ENCODE measurements around the gene MYBPC2. TPM values are rescaled to one million over a fixed set of nuclear protein-coding genes. Genes with fewer than 3 reads are reported as not detected.

Gene MYBPC2
- total and polyA plus RNA-seq, 2 experiments from 2014 or later = not detected

DNA sequence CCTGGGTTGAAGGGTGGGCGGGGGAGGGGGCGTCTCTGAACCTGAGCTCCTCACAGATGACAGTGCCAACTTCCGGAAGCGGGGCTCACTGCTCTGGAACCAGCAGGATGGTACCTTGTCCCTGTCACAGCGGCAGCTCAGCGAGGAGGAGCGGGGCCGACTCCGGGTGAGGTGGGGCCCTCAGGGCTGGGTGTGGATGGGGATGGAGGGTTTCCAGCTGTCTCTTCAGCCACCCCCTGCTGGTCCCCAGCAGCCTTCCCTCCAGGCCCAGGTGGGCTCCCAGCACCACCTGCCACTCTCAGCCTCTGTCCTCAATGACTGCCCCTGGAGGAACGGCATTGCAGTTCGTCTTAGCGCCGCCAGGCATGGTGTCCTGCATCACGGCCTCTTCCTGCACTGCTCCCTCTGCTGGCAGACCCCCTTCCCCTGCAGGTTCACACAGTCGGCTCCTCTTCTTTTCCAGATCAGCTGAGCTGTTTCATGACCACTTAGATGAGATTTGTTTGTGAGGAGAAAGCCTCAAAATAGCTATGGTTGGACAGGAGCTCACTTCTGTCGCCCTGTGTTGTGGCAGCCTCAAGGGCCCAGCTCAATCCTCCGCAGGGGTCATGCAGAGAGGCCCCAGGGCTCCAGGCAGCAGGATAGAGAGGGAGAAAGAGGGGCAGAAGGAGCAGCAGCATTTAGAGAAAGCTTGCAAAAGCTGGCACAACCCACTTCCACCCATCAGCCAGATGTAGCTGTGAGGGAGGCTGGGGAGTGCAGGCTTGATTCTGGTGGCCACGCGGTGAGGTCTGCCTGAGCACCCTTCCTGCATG is 46.4 kb downstream of the MYBPC2 start:
- in situ Hi-C loops (cut with MboI) = no loop called here
- Histone ChIP-seq H2AFZ (no peak overlapping the region), H3K9me2 (ENCODE audit: insufficient read depth) (no peaks in the 10 kb centered on the region), H3K27me3 (replicated peaks; ENCODE audit: insufficient read depth) (no peaks in the 10 kb centered on the region), H3K4me1 (ENCODE audit: insufficient read depth) (no peaks in the 10 kb centered on the region), H3F3A (ENCODE audit: insufficient read depth) (no peaks in the 10 kb centered on the region), H3K9ac (no peak overlapping the region), H3K36me3 (ENCODE audit: low read depth) (no peaks in the 10 kb centered on the region), H3K79me2 (ENCODE audit: insufficient read depth) (no peaks in the 10 kb centered on the region), H3K9me3 (ENCODE audit: low read depth) (no peaks in the 10 kb centered on the region), H3K4me3 (no peak overlapping the region), H4K20me1 (ENCODE audit: insufficient read depth) (no peaks in the 10 kb centered on the region), H3K4me2 (ENCODE audit: unreplicated experiment) (no peak overlapping the region), H3K27ac (no peak overlapping the region)
- DNase-seq = peak; percentile 57
- WGBS, 2 experiments (ENCODE audit: low coverage in 1 of 2, low lambda C conversion rate in 2 of 2, missing lambda C conversion rate in 2 of 2) = 67 to 76% methylated on average over 18 to 19 of the region's 19 CpGs
- TF ChIP-seq EZH2 (IDR thresholded peaks at IDR 0.05; ENCODE audit: insufficient read depth, poor library complexity, severe bottlenecking) (no peak), EZH2phosphoT487 (IDR thresholded peaks at IDR 0.05; ENCODE audit: insufficient read depth, low read depth) (no peak)

- no peaks in the 10 kb centered on the region for H3K4me1 ChIP-seq (ENCODE audit: insufficient read depth)
- in situ Hi-C loops (cut with MboI) = no loop called here
- H4K20me1 ChIP-seq (ENCODE audit: insufficient read depth) = no peaks in the 10 kb centered on the region
- no peaks in the 10 kb centered on the region for H3K9me3 ChIP-seq (ENCODE audit: low read depth)
- H3K27me3 ChIP-seq (replicated peaks; ENCODE audit: insufficient read depth) = no peaks in the 10 kb centered on the region
- H2AFZ ChIP-seq = no peak overlapping the region
- H3K4me2 ChIP-seq (ENCODE audit: unreplicated experiment) = no peak overlapping the region
- H3F3A ChIP-seq (ENCODE audit: insufficient read depth) = no peaks in the 10 kb centered on the region
- no peak overlapping the region for H3K4me3 ChIP-seq
- 79 to 84% methylated on average over 12 to 16 of the region's 16 CpGs for WGBS, 2 experiments (ENCODE audit: low coverage in 1 of 2, low lambda C conversion rate in 2 of 2, missing lambda C conversion rate in 2 of 2)
- no peak for TF ChIP-seq EZH2 (IDR thresholded peaks at IDR 0.05; ENCODE audit: insufficient read depth, poor library complexity, severe bottlenecking)
- TF ChIP-seq EZH2phosphoT487 (IDR thresholded peaks at IDR 0.05; ENCODE audit: insufficient read depth, low read depth) = no peak
- H3K27ac ChIP-seq = no peak overlapping the region
- H3K79me2 ChIP-seq (ENCODE audit: insufficient read depth) = no peaks in the 10 kb centered on the region
- no peaks in the 10 kb centered on the region for H3K9me2 ChIP-seq (ENCODE audit: insufficient read depth)
- H3K36me3 ChIP-seq (ENCODE audit: low read depth) = no peaks in the 10 kb centered on the region
- no peak overlapping the region for H3K9ac ChIP-seq
- DNase-seq = no peak
Observed at GRCh38 chr19:50479761-50480251, 47.1 kb downstream of the MYBPC2 start.

DNA sequence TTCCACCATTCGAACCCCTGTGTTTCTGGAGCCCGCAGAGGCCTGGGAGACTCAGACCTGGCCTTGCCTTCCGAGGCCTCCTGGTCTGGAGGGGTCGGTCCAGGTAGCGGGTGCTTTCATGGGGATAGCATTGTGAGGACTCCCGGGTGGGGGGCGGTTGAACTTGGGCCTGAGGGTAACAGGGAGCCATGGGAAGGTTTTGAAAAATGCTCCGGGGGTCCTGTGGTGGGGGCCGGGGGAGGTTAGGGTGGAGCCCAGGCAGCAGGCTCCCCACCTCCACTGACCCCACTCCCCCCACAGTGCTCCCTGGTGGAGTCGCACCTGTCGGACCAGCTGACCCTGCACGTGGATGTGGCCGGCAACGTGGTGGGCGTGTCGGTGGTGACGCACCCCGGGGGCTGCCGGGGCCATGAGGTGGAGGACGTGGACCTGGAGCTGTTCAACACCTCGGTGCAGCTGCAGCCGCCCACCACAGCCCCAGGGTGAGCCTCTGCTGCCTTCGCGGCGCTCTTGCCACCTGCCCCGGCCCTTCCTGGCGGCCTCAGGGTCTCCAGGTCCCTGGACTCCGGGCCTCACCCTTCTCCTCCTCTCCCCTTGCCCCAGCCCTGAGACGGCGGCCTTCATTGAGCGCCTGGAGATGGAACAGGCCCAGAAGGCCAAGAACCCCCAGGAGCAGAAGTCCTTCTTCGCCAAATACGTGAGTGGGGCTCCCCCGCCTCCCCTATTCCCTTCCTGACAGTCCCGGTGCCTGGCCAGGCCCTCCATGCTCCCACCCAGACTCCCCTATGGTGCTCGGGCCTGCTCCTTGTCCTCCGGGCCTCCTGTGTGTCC is 47.8 kb downstream of the MYBPC2 start:
- Histone ChIP-seq H3K27ac (no peak overlapping the region), H3F3A (ENCODE audit: insufficient read depth) (no peaks in the 10 kb centered on the region), H3K4me3 (no peak overlapping the region), H3K79me2 (ENCODE audit: insufficient read depth) (no peaks in the 10 kb centered on the region), H3K27me3 (replicated peaks; ENCODE audit: insufficient read depth) (no peaks in the 10 kb centered on the region), H3K9ac (no peak overlapping the region), H3K9me2 (ENCODE audit: insufficient read depth) (no peaks in the 10 kb centered on the region), H3K4me2 (ENCODE audit: unreplicated experiment) (no peak overlapping the region), H4K20me1 (ENCODE audit: insufficient read depth) (no peaks in the 10 kb centered on the region), H2AFZ (no peak overlapping the region), H3K9me3 (ENCODE audit: low read depth) (no peaks in the 10 kb centered on the region), H3K36me3 (ENCODE audit: low read depth) (no peaks in the 10 kb centered on the region), H3K4me1 (ENCODE audit: insufficient read depth) (no peaks in the 10 kb centered on the region)
- DNase-seq = no peak
- whole genome bisulfite sequencing, 2 experiments (ENCODE audit: low coverage in 1 of 2, low lambda C conversion rate in 2 of 2, missing lambda C conversion rate in 2 of 2) = 80 to 88% methylated on average over 27 to 35 of the region's 37 CpGs
- TF ChIP-seq EZH2 (IDR thresholded peaks at IDR 0.05; ENCODE audit: insufficient read depth, poor library complexity, severe bottlenecking) (no peak), EZH2phosphoT487 (IDR thresholded peaks at IDR 0.05; ENCODE audit: insufficient read depth, low read depth) (no peak)
- in situ Hi-C loops (cut with MboI) = no loop called here

DNA sequence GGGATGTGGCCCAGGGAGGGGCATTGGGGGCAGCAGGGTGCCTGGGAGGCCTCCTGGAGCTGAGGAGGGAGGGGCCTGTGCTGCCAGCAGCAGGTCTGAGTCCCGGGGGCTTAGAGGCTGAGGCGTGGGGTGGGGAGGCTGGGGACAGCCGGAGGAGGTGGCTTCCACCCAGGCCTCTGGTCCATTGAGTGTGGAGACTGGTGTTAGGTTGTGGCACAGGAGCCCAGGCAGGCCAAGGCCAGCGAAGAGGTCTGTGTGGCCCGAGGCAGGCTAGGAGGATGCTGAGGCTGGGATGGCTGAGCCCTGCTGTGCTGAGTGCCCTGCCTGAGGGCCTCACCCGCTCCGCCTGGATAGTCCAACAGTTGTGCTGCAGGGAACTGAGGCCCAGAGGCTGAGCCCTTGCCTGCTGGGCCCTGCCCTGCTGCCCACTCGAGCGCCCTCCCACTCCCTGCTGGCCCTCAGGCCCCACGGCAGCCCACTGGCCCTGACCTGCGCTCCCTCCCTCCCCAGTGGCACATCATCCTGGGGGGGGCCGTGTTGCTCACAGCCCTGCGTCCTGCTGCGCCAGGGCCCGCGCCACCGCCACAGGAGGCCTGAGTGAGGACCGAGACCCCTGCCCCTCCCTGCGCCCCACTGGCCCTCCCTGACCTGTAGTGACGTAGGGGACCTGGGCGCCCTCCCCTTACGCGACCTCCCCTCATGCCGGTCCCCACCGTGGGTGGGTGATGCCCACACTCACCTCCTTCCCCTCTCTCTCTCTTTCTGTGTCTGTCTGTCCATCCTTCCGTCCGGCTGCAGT is 48.9 kb downstream of the MYBPC2 start:
- in situ Hi-C loops (cut with MboI) = no loop called here
- WGBS, 2 experiments (ENCODE audit: low coverage in 1 of 2, low lambda C conversion rate in 2 of 2, missing lambda C conversion rate in 2 of 2) = 80 to 92% methylated on average over 22 to 25 of the region's 27 CpGs
- H3F3A ChIP-seq (ENCODE audit: insufficient read depth) = no peaks in the 10 kb centered on the region

More for the DNA sequence above, 48.9 kb downstream of the MYBPC2 start:
- TF ChIP-seq EZH2 (IDR thresholded peaks at IDR 0.05; ENCODE audit: insufficient read depth, poor library complexity, severe bottlenecking) = no peak
- no peak for TF ChIP-seq EZH2phosphoT487 (IDR thresholded peaks at IDR 0.05; ENCODE audit: insufficient read depth, low read depth)
- H3K9ac ChIP-seq = no peak overlapping the region
- H3K36me3 ChIP-seq (ENCODE audit: low read depth) = no peaks in the 10 kb centered on the region
- H2AFZ ChIP-seq = no peak overlapping the region
- no peak overlapping the region for H3K27ac ChIP-seq
- no peaks in the 10 kb centered on the region for H3K4me1 ChIP-seq (ENCODE audit: insufficient read depth)
- H3K27me3 ChIP-seq (replicated peaks; ENCODE audit: insufficient read depth) = 0 out of 2 replicates have a peak, but pooled peaks cover 2% of the 10 kb centered on the region
- H3K4me2 ChIP-seq (ENCODE audit: unreplicated experiment) = no peak overlapping the region
- no peak overlapping the region for H3K4me3 ChIP-seq
- no peaks in the 10 kb centered on the region for H3K9me2 ChIP-seq (ENCODE audit: insufficient read depth)
- no peak for DNase-seq
- H3K9me3 ChIP-seq (ENCODE audit: low read depth) = no peaks in the 10 kb centered on the region
- H3K79me2 ChIP-seq (ENCODE audit: insufficient read depth) = no peaks in the 10 kb centered on the region
- H4K20me1 ChIP-seq (ENCODE audit: insufficient read depth) = no peaks in the 10 kb centered on the region

All from GM23248 (cell line).